RWPE1 (cell line): ENCODE measurements around the gene PTPN4.
"Not testable (repeated sequence)": the region's sequence is repeated elsewhere in the genome, so short reads cannot be mapped to it uniquely, and the experiment has no call there.

Source experiments
- CTCF ChIA-PET: fragments of 350-600 bp; sonication (Branson Sonifier 250); formaldehyde crosslinking; extraction: SDS; loops from one replicate; lab custom pipeline; 2021; lab: Yijun Ruan, JAX
- POLR2A ChIA-PET: fragments of 400-600 bp; formaldehyde crosslinking; extraction: SDS; loops from one replicate; lab custom pipeline; 2020; ENCODE audit warnings: antibody characterized with exemption; ENCODE audit not compliant: low non-redundant PET; lab: Yijun Ruan, JAX
- DNase-seq: peaks from one replicate; pipeline ENCODE4 v3.0.0; 2012; ENCODE audit warnings: low spot score
- H3K27ac ChIP-seq: fragments of 450-650 bp; 2 replicates; pipeline ENCODE4 v1.5.1; 2017
- TF ChIP-seq, protein P1 (sequence below): fragments of 450-650 bp; conservative IDR thresholded peaks from 2 replicates; pipeline ENCODE4 v1.5.1; 2017; ENCODE audit warnings: low read depth, mild to moderate bottlenecking

The PTPN4 gene

DNA sequence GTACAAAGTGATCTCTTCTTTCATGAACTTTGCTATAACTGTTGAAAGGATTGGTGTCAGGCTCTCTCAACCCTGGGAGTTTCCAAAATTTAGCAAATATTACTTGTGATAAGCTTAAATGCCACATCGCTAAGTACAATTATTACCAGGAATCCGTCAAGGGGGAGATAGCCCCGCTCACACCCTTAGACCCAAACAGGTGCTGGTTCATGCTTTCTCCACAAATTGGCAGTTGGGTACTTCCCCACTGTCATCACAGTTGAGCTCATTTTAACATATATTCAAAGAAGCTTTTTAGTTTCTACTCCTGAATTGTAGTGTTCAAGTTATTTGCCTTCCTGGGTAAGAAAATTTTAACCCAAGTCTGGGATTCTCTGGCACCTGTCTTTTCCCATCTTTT lies 223.4 kb downstream of the PTPN4 start:
- no peak overlapping the region for H3K27ac ChIP-seq
- POLR2A ChIA-PET: no interaction called here
- TF ChIP-seq, protein P1, sequence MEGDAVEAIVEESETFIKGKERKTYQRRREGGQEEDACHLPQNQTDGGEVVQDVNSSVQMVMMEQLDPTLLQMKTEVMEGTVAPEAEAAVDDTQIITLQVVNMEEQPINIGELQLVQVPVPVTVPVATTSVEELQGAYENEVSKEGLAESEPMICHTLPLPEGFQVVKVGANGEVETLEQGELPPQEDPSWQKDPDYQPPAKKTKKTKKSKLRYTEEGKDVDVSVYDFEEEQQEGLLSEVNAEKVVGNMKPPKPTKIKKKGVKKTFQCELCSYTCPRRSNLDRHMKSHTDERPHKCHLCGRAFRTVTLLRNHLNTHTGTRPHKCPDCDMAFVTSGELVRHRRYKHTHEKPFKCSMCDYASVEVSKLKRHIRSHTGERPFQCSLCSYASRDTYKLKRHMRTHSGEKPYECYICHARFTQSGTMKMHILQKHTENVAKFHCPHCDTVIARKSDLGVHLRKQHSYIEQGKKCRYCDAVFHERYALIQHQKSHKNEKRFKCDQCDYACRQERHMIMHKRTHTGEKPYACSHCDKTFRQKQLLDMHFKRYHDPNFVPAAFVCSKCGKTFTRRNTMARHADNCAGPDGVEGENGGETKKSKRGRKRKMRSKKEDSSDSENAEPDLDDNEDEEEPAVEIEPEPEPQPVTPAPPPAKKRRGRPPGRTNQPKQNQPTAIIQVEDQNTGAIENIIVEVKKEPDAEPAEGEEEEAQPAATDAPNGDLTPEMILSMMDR: no peak
- DNase-seq: no peak
- CTCF ChIA-PET: interaction anchor here (0.8 kb wide), 1 partner anchor 15 kb away, joined by 3 read pairs; no protein-coding TSS in a partner anchor

DNA sequence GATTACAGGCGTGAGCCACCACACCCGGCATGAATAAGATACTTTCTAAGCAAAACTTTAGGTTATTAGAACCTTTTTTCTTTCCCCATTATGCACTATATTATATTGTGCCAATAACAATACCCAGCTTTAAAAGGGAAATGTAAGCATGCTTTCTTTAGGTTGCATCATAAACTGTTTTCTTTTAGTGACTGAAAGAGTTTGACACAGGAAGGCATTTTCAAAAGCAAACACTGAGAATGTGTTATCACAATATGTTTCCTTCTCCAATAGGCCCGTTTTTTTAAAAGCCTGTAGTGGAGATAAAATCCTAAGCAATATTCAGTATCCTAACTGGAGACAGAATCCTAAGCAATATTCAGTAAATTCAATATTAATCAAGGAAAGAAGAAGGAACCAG lies 236.4 kb downstream of the PTPN4 start:
- TF ChIP-seq, protein P1: no peak
- no peak overlapping the region for H3K27ac ChIP-seq
- ChIA-PET POLR2A (no interaction called here), CTCF (interaction anchor here (0.6 kb wide), 1 partner anchor 48 kb away, joined by 8 read pairs; no protein-coding TSS in a partner anchor)
- DNase-seq: no peak

DNA sequence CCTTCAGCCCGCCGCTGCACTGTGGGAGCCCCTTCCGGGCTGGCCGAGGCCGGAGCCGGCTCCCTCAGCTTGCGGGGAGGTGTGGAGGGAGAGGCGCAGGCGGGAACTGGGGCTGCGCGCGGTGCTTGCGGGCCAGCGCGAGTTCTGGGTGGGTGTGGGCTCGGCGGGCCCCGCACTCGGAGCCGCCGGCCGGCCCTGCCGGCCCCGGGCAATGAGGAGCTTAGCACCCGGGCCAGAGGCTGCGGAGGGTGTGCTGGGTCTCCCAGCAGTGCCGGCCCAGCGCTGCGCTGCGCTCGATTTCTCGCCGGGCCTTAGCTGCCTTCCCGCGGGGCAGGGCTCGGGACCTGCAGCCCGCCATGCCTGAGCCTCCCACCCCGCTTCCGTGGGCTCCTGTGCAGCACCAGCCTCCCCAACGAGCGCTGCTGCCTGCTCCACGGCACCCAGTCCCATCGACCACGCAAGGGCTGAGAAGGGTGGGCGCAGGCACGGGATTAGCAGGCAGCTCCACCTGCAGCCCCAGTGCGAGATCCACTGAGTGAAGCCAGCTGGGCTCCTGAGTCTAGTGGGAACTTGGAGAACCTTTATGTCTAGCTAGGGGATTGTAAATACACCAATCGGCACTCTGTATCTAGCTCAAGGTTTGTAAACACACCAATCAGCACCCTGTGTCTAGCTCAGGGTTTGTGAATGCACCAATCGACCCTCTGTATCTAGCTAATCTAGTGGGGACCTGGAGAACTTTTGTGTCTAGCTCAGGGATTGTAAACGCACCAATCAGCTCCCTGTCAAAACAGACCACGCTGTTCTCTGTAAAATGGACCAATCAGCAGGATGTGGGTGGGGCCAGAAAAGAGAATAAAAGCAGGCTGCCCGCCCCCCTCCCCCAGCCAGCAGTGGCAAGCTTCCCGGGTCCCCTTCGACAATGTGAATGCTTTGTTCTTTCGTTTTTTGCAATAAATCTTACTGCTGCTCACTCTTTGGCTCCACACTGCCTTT lies 237.5 kb downstream of the PTPN4 start:
- POLR2A ChIA-PET, CTCF ChIA-PET, DNase-seq, H3K27ac ChIP-seq: not testable (repeated sequence)

DNA sequence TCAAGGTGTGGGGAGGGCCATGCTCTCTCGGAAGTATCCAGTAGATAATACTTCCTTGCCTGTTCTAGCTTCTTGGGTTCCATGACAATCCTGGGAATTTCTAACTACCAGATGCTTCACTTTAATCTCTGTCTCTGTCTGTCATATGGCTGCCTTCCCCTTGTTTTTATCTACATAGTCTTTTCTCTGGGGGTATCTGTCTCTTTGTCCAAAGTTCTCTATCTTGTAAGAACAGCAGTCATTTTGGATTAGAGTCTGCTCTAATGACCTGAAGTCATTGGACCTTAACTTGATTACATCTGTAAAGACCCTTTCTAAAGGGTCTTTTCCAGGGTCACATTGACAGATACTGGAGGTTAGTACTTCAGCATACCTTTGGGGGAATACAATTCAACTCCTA lies 241.7 kb downstream of the PTPN4 start:
- no peak for DNase-seq
- ChIA-PET POLR2A (no interaction called here), CTCF (no interaction called here)
- H3K27ac ChIP-seq: no peak overlapping the region
- TF ChIP-seq, protein P1: no peak

DNA sequence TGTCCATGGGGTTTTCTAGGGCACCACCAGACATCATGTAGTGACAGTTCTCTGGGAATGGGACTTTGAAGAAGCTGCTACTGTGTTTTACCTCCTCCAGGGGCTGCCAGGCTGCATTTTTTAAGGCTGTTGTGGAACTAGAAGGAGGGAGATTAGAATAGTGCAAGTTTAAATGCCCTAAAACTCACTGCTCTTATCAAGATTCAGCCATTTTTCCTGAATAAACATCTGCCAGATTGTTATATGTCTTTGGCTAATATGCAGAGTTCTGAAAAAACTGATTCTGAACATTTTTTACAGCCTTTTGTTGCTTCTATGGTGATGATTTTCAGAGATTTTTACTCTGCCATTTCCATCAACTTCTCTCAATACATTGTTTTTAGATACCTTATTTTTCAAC lies 244.5 kb downstream of the PTPN4 start:
- no peak for DNase-seq
- CTCF ChIA-PET: interaction anchor here (1.2 kb wide), 1 partner anchor 13 kb away, joined by 5 read pairs; no protein-coding TSS in a partner anchor
- no peak overlapping the region for H3K27ac ChIP-seq
- TF ChIP-seq, protein P1: no peak
- POLR2A ChIA-PET: no interaction called here

DNA sequence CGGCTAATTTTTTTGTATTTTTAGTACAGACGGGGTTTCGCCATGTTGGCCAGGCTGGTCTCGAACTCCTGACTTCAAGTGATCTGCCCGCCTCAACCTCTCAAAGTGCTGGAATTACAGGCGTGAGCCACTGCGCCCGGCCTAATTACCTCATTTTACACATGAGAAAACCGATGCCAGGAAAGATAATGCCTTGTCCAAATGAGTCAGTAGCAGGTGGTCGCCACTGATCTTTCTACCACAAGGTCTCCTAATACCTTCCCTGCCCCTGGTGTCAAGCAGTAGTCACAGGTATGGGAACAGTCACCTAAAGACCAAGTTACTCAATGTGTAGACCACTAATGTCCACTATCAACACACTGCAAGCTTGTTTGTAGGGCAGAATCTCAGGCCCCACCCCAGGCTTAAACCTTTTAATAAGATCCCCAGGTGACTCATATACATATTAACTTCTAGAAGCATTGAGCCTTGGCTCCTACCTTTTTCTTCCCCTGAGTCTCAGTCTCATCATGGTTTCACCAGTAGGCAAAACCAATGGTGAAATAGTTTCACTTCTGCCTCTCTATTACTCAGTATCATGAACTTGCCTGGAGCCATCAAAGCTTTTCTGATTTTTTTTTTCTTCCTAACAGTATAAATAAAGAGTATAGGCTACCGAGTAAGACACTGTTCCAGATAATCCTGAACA lies 246.3 kb downstream of the PTPN4 start:
- no peak overlapping the region for H3K27ac ChIP-seq
- no peak for DNase-seq
- POLR2A ChIA-PET: no interaction called here
- TF ChIP-seq, protein P1: no peak
- CTCF ChIA-PET: interaction anchor here (0.7 kb wide), 1 partner anchor 169 kb away, joined by 3 read pairs; no protein-coding TSS in a partner anchor
